Thyroid gland (tissue), 4 donors: ENCODE data around the gene SLC45A1. TPM values are rescaled to one million over a fixed set of nuclear protein-coding genes. Genes with fewer than 3 reads are reported as not detected.

Source experiments
- DNase-seq, 2 donors: peaks; one replicate each; pipeline ENCODE4 v3.0.0-alpha.2; 2019
- H3K27ac ChIP-seq, 3 donors: fragments of 200-600 bp; sonication (generic); 1 replicate in 2 of 3; 2 replicates in 1 of 3; pipeline ENCODE4 v1.5.1; 2016 to 2019; ENCODE audit warnings: mild to moderate bottlenecking in 1 of 3, moderate library complexity in 1 of 3
- H3K27me3 ChIP-seq: fragments of 200-600 bp; sonication (generic); one replicate; pipeline ENCODE4 v1.5.1; 2019
- H3K36me3 ChIP-seq, 2 donors: fragments of 200-600 bp; sonication (generic); one replicate each; pipeline ENCODE4 v1.5.1; 2016 to 2019
- H3K4me1 ChIP-seq, 2 donors: fragments of 200-600 bp; sonication (generic); one replicate each; pipeline ENCODE4 v1.5.1; 2017 to 2019
- H3K4me3 ChIP-seq, 3 donors: fragments of 200-600 bp; sonication (generic); replicated peaks in 1 of 3; 1 replicate in 2 of 3; 2 replicates in 1 of 3; pipeline ENCODE4 v1.5.1; 2016; ENCODE audit warnings: mild to moderate bottlenecking in 1 of 3
- H3K9me3 ChIP-seq: fragments of 200-600 bp; sonication (generic); one replicate; pipeline ENCODE4 v1.5.1; 2017
- CTCF ChIP-seq, 6 experiments: fragments of 200-600 bp in 3 of 6; fragments of 450-650 bp in 3 of 6; sonication (generic) in 3 of 6; IDR thresholded peaks; one replicate each; pipeline ENCODE4 v1.5.1; 2016 to 2019; ENCODE audit warnings: antibody characterized with exemption in 6 of 6, mild to moderate bottlenecking in 2 of 6, inconsistent platforms in 1 of 6, moderate library complexity in 1 of 6
- POLR2A ChIP-seq, 2 donors: fragments of 450-650 bp; IDR thresholded peaks; one replicate each; pipeline ENCODE4 v1.6.1; 2017; ENCODE audit warnings: antibody characterized with exemption in 2 of 2, mild to moderate bottlenecking in 2 of 2, moderate library complexity in 1 of 2
- WGBS, 2 donors: methylation state at CpG; one replicate each; pipeline ENCODE4 v1.1.5; 2017; 5-methylcytosine and 5-hydroxymethylcytosine counted together
- intact Hi-C: fragments of 100-400 bp; cut with DNase I; formaldehyde crosslinking; loops from one replicate; pipeline ENCODE4 v1.15.1; 2023
- total RNA-seq, 4 donors: library from RNA; depleted of rRNA; stranded (reverse); fragments of >200 nt; gene quantifications; one replicate each; pipeline ENCODE4 v1.2.3, GENCODE V29; 2016

Gene SLC45A1
- total RNA-seq, 4 donors from 2014 or later, result 1.6 to 4.8 (median 3.0) TPM

- Histone ChIP-seq H3K4me1 (peaks cover 25 to 29% of the 10 kb centered on the region in 2 donors), H3K9me3 (no peaks in the 10 kb centered on the region), H3K27ac (no peak overlapping the region), H3K4me3 (no peak overlapping the region), H3K27me3 (no peaks in the 10 kb centered on the region), H3K36me3 (peaks cover 67 to 71% of the 10 kb centered on the region in 2 donors)
- DNase-seq, result peak in 1 of 2 donors; percentile 1
- WGBS, 2 donors, result 86% methylated on average over 18 to 20 of the region's 21 CpGs
- TF ChIP-seq CTCF (IDR thresholded peaks at IDR 0.05) (no peak), POLR2A (IDR thresholded peaks at IDR 0.05) (no peak)
- intact Hi-C loops, result no loop called here
Observed at GRCh38 chr1:8361198-8361849, 43.4 kb downstream of the SLC45A1 start.

- Histone ChIP-seq H3K27me3 (no peaks in the 10 kb centered on the region), H3K4me1 (peaks cover 34 to 42% of the 10 kb centered on the region in 2 donors), H3K27ac (peak overlapping the region in 1 of 3 donors; percentile 79), H3K4me3 (no peak overlapping the region), H3K9me3 (no peaks in the 10 kb centered on the region), H3K36me3 (peaks cover 53 to 57% of the 10 kb centered on the region in 2 donors)
- intact Hi-C loops, result no loop called here
- peak in 1 of 2 donors; percentile 2 for DNase-seq
- WGBS, 2 donors, result 85 to 96% methylated on average over 6 to 11 of the region's 13 CpGs
- TF ChIP-seq CTCF (IDR thresholded peaks at IDR 0.05) (no peak), POLR2A (IDR thresholded peaks at IDR 0.05) (no peak)
Observed at GRCh38 chr1:8362701-8363101, 44.8 kb downstream of the SLC45A1 start.

GRCh38 chr1:8363186-8363766 is 45.4 kb downstream of the SLC45A1 start:
- Histone ChIP-seq H3K27me3 (no peaks in the 10 kb centered on the region), H3K4me3 (no peak overlapping the region), H3K36me3 (peaks cover 48 to 52% of the 10 kb centered on the region in 2 donors), H3K4me1 (peaks cover 40 to 48% of the 10 kb centered on the region in 2 donors), H3K9me3 (no peaks in the 10 kb centered on the region), H3K27ac (peak overlapping the region; percentile 25 to 79 (median 63))
- peak; percentile 36 to 44 for DNase-seq
- intact Hi-C loops, result no loop called here
- TF ChIP-seq CTCF (IDR thresholded peaks at IDR 0.05), result no peak
- TF ChIP-seq POLR2A (IDR thresholded peaks at IDR 0.05), result no peak
- WGBS, 2 donors, result 64 to 66% methylated on average over 8 of the region's 8 CpGs

GRCh38 chr1:8363767-8364301 is 45.9 kb downstream of the SLC45A1 start:
- DNase-seq, result peak; percentile 10 to 14
- Histone ChIP-seq H3K9me3 (no peaks in the 10 kb centered on the region), H3K27ac (peak overlapping the region; percentile 25 to 79 (median 63)), H3K4me1 (peaks cover 45 to 54% of the 10 kb centered on the region in 2 donors), H3K36me3 (peaks cover 42 to 46% of the 10 kb centered on the region in 2 donors), H3K27me3 (no peaks in the 10 kb centered on the region), H3K4me3 (no peak overlapping the region)
- 64 to 71% methylated on average over 12 to 18 of the region's 18 CpGs for WGBS, 2 donors
- intact Hi-C loops, result no loop called here
- TF ChIP-seq CTCF (IDR thresholded peaks at IDR 0.05), result no peak
- TF ChIP-seq POLR2A (IDR thresholded peaks at IDR 0.05), result no peak
